Pancreas (tissue), 10 donors: Measurements from ENCODE around the gene TRIP4. TPM values are rescaled to one million over a fixed set of nuclear protein-coding genes. Genes with fewer than 3 reads are reported as not detected.
"Not testable (repeated sequence)": the region's sequence is repeated elsewhere in the genome, so short reads cannot be mapped to it uniquely, and the experiment has no call there.

Source experiments
- ATAC-seq, 4 donors: fragments of 200-7000 bp; cut with Tn5 transposase; one replicate each; pipeline versions ENCODE4 v1.8.0 to v1.9.1; 2020; ENCODE audit warnings: mild to moderate bottlenecking in 4 of 4, moderate library complexity in 4 of 4
- DNase-seq, 6 donors: peaks; one replicate each; pipeline ENCODE4 v3.0.0-alpha.2; 2020
- FAIRE-seq: peaks from 2 replicates; lab custom pipeline; 2012; peaks lifted over from hg19 to GRCh38; lab: Jason Lieb, UNC
- H3K27ac ChIP-seq, 4 donors: fragments of 200-600 bp; sonication (generic); 1 replicate in 3 of 4; 2 replicates in 1 of 4; pipeline versions ENCODE4 v1.5.0 to v1.8.0; 2020
- H3K27me3 ChIP-seq, 4 donors: fragments of 200-600 bp; one replicate each; pipeline ENCODE4 v1.8.0; 2021
- H3K36me3 ChIP-seq, 3 donors: fragments of 200-600 bp; sonication (generic) in 1 of 3; one replicate each; pipeline versions ENCODE4 v1.5.0 to v1.8.0; 2020 to 2021
- H3K4me1 ChIP-seq, 3 donors: fragments of 200-600 bp; one replicate each; pipeline ENCODE4 v1.8.0; 2021
- H3K4me3 ChIP-seq, 4 donors: fragments of 200-600 bp; sonication (generic) in 2 of 4; one replicate each; pipeline versions ENCODE4 v1.5.0 to v1.8.0; 2020 to 2021
- H3K9me3 ChIP-seq, 4 donors: fragments of 200-600 bp; one replicate each; pipeline ENCODE4 v1.8.0; 2021
- CTCF ChIP-seq, 4 donors: fragments of 200-600 bp; sonication (generic) in 3 of 4; IDR thresholded peaks; one replicate each; pipeline versions ENCODE4 v1.5.0 to v1.8.0; 2021; ENCODE audit warnings: antibody characterized with exemption in 4 of 4
- WGBS, 2 donors: extraction: QIAGEN DNeasy Blood & Tissue Kit; methylation state at CpG; one replicate each; pipeline ENCODE4 v1.1.7; 2013; 5-methylcytosine and 5-hydroxymethylcytosine counted together
- intact Hi-C, 3 donors: fragments of 100-400 bp; cut with DNase I; formaldehyde crosslinking; loops; one replicate each; pipeline versions ENCODE4 v1.11.1 to v1.14.2; 2022
- polyA plus RNA-seq, 2 donors: library from polyadenylated mRNA; stranded (reverse); fragments of 200-250 nt; gene quantifications; one replicate each; pipeline ENCODE4 v1.2.3, GENCODE V29; 2013
- total RNA-seq, 6 donors: library from RNA; stranded (reverse); fragmentation: NEBNext Ultra II Directional in 4 of 6; extraction: Animal tissue kit (Norgen Biotek cat#: 25700) in 4 of 6; gene quantifications; one replicate each; pipeline versions ENCODE4 v1.2.1 to v1.2.4, GENCODE V29; 2021 to 2023
- donor health status: healthy with polysubstance abuse.
- donor health status: DM: no; HTN: no; CAD: no; lungs with moderate emphysema.
- donor health status: DM: no; HTN: no; CAD: no.
- donor health status: control.
- donor health status: control.
- donor health status: Bipolar disorder and iron deficiency.
- donor health status: DM: yes; HTN: yes; CAD: no.
- donor health status: DM: no; HTN: no; CAD: no.
- donor health status: DM: no; HTN: no; CAD: no.
- donor health status: DM: yes; HTN: yes; CAD: no.

Gene TRIP4
- total and polyA plus RNA-seq, 8 donors, result 9.1 to 17.5 (median 11.6) TPM

GRCh38 chr15:64490598-64491259 is 103.1 kb downstream of the TRIP4 start:
- intact Hi-C loops, result no loop called here
- no peak for ATAC-seq

DNA sequence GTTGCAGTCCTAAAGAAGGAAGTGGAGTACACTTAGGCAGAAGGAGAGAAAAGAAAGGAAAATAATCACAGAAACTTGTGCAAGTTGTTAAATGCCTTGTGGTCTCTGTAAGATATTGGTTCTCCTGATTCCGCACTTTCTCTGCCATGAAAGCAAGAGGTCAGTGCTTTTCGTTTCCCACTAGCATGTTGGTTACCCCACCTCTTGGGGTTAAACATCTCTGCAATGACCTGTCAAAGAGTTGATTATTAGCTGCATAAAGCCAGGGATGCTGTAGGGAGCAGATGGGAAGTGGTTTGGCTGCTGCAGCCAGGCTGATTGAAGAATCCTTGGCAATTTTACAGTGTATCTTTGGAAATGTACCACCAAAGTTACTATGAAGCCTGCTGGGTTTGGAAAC is 106.0 kb downstream of the TRIP4 start:
- intact Hi-C loops, result no loop called here
- no peak overlapping the region for H3K4me3 ChIP-seq
- no peaks in the 10 kb centered on the region for H3K27me3 ChIP-seq
- no peaks in the 10 kb centered on the region for H3K36me3 ChIP-seq
- no peaks in the 10 kb centered on the region for H3K9me3 ChIP-seq
- DNase-seq (no peak), ATAC-seq (no peak), FAIRE-seq (no peak)
- H3K27ac ChIP-seq, result no peak overlapping the region
- TF ChIP-seq CTCF (IDR thresholded peaks at IDR 0.05), result no peak
- 79 to 89% methylated on average over 2 of the region's 2 CpGs for whole genome bisulfite sequencing, 2 donors
- no peaks in the 10 kb centered on the region for H3K4me1 ChIP-seq

More at GRCh38 chr15:64490598-64491259, 103.1 kb downstream of the TRIP4 start:
- DNase-seq (no peak), FAIRE-seq (no peak)
- Histone ChIP-seq H3K4me1 (no peaks in the 10 kb centered on the region), H3K27me3 (no peaks in the 10 kb centered on the region), H3K27ac (no peak overlapping the region), H3K4me3 (no peak overlapping the region), H3K36me3 (no peaks in the 10 kb centered on the region), H3K9me3 (no peaks in the 10 kb centered on the region)
- TF ChIP-seq CTCF (IDR thresholded peaks at IDR 0.05), result no peak

DNA sequence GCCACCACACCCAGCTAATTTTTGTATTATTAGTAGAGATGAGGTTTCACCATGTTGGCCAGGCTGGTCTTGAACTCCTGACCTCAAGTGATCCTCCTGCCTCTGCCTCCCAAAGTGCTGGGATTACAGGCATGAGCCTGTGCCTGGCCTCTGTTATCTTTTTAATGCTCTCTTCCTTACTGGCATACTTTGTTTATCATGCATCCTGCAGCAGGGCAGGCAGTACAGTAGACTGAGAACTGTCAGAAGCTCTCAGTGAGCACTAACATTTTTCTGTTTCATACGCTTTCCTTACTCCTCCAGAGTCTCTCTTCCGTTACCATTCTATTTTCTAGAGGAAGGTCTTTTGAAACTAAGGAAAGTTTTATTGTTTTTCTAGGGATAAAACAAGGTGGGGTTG is 108.3 kb downstream of the TRIP4 start:
- H3K9me3 ChIP-seq, H3K36me3 ChIP-seq, ATAC-seq, H3K27ac ChIP-seq, H3K27me3 ChIP-seq, intact Hi-C loops, H3K4me3 ChIP-seq, DNase-seq, FAIRE-seq, H3K4me1 ChIP-seq: not testable (repeated sequence)
- WGBS, 2 donors, result 95 to 96% methylated on average over 2 of the region's 2 CpGs

GRCh38 chr15:64500695-64501395 is 113.2 kb downstream of the TRIP4 start:
- peaks cover 0 to 9% (median 0%) of the 10 kb centered on the region in 3 donors for H3K36me3 ChIP-seq
- no peak for ATAC-seq
- intact Hi-C loops, result no loop called here
- no peak for TF ChIP-seq CTCF (IDR thresholded peaks at IDR 0.05)
- no peak overlapping the region for H3K4me3 ChIP-seq
- 64 to 65% methylated on average over 3 of the region's 3 CpGs for WGBS, 2 donors
- peaks cover 0 to 15% (median 0%) of the 10 kb centered on the region in 3 donors for H3K4me1 ChIP-seq
- no peak for FAIRE-seq
- H3K27me3 ChIP-seq, result no peaks in the 10 kb centered on the region
- H3K9me3 ChIP-seq, result no peaks in the 10 kb centered on the region
- no peak for DNase-seq
- no peak overlapping the region for H3K27ac ChIP-seq

DNA sequence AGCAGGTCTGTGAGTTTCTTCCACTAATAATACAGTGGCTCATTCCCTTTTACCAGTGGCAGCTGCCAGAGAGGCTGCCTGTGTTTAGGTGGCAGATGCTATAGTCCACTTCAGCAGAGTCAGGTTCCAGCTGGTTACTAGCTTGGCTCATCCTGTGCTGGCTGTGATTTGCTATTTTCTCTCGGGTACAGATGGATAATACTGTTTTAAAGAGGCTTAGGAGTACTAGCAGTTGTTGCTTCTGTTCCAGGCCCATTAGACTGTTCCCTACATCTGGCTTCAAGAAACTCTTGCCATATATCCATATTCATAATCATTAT is 113.7 kb downstream of the TRIP4 start:
- intact Hi-C loops, result no loop called here
- Histone ChIP-seq H3K27ac (no peak overlapping the region), H3K4me3 (no peak overlapping the region), H3K9me3 (no peaks in the 10 kb centered on the region), H3K36me3 (peaks cover 0 to 9% (median 0%) of the 10 kb centered on the region in 3 donors), H3K4me1 (peaks cover 0 to 15% (median 0%) of the 10 kb centered on the region in 3 donors), H3K27me3 (no peaks in the 10 kb centered on the region)
- ATAC-seq (peak in 2 of 4 donors; percentile 23 to 35), FAIRE-seq (no peak), DNase-seq (no peak)
- 76 to 96% methylated on average over 1 of the region's 1 CpG for WGBS, 2 donors
- no peak for TF ChIP-seq CTCF (IDR thresholded peaks at IDR 0.05)
